ENCODE measurements around the gene PHOX2A. TPM values are rescaled to one million over a fixed set of nuclear protein-coding genes. Genes with fewer than 3 reads are reported as not detected.
"Not testable (repeated sequence)": the region's sequence is repeated elsewhere in the genome, so short reads cannot be mapped to it uniquely, and the experiment has no call there.

PHOX2A gene
- total RNA-seq, 4 donors from 2014 or later: not detected

- Histone ChIP-seq H3K27ac (no peak overlapping the region), H3K36me3 (no peaks in the 10 kb centered on the region), H3K27me3 (peaks cover 0 to 3% of the 10 kb centered on the region in 2 donors), H3K9me3 (no peaks in the 10 kb centered on the region), H3K4me3 (no peak overlapping the region), H3K4me1 (no peaks in the 10 kb centered on the region)
- intact Hi-C loops (cut with DNase I; ENCODE audit: low total_unique reads): no loop called here
- TF ChIP-seq CTCF (IDR thresholded peaks at IDR 0.05) (no peak), POLR2A (IDR thresholded peaks at IDR 0.05) (no peak)
- no peak for DNase-seq
Measured at GRCh38 chr11:72209101-72209500, 34.9 kb downstream of the PHOX2A start.

GRCh38 chr11:72208281-72208680, 35.7 kb downstream of the PHOX2A start:
- no peak for TF ChIP-seq CTCF (IDR thresholded peaks at IDR 0.05)
- no peak for TF ChIP-seq POLR2A (IDR thresholded peaks at IDR 0.05)
- DNase-seq: no peak
- Histone ChIP-seq H3K27ac (no peak overlapping the region), H3K36me3 (no peaks in the 10 kb centered on the region), H3K4me3 (no peak overlapping the region), H3K9me3 (no peaks in the 10 kb centered on the region), H3K27me3 (peaks cover 0 to 3% of the 10 kb centered on the region in 2 donors), H3K4me1 (no peaks in the 10 kb centered on the region)
- intact Hi-C loops (cut with DNase I; ENCODE audit: low total_unique reads): no loop called here

- H3K27me3 ChIP-seq; H3K4me1 ChIP-seq; DNase-seq; H3K9me3 ChIP-seq; H3K4me3 ChIP-seq; H3K36me3 ChIP-seq; intact Hi-C loops (cut with DNase I; ENCODE audit: low total_unique reads); H3K27ac ChIP-seq: not testable (repeated sequence)
Measured at GRCh38 chr11:72206794-72207193, 37.2 kb downstream of the PHOX2A start.

GRCh38 chr11:72204886-72205285, 39.1 kb downstream of the PHOX2A start:
- Histone ChIP-seq H3K27ac (no peak overlapping the region), H3K27me3 (no peaks in the 10 kb centered on the region), H3K9me3 (no peaks in the 10 kb centered on the region), H3K4me3 (no peak overlapping the region), H3K4me1 (no peaks in the 10 kb centered on the region), H3K36me3 (no peaks in the 10 kb centered on the region)
- DNase-seq: no peak
- TF ChIP-seq CTCF (IDR thresholded peaks at IDR 0.05) (no peak), POLR2A (IDR thresholded peaks at IDR 0.05) (no peak)
- intact Hi-C loops (cut with DNase I; ENCODE audit: low total_unique reads): no loop called here

GRCh38 chr11:72203163-72203562, 40.8 kb downstream of the PHOX2A start:
- H3K27me3 ChIP-seq: no peaks in the 10 kb centered on the region
- H3K36me3 ChIP-seq: no peaks in the 10 kb centered on the region
- H3K4me3 ChIP-seq: no peak overlapping the region
- no peak for DNase-seq
- intact Hi-C loops (cut with DNase I; ENCODE audit: low total_unique reads): no loop called here
- H3K9me3 ChIP-seq: no peaks in the 10 kb centered on the region
- H3K4me1 ChIP-seq: no peaks in the 10 kb centered on the region
- H3K27ac ChIP-seq: no peak overlapping the region
- no peak for TF ChIP-seq POLR2A (IDR thresholded peaks at IDR 0.05)
- TF ChIP-seq CTCF (IDR thresholded peaks at IDR 0.05): no peak

GRCh38 chr11:72202571-72202970, 41.4 kb downstream of the PHOX2A start:
- Histone ChIP-seq H3K9me3 (no peaks in the 10 kb centered on the region), H3K36me3 (no peaks in the 10 kb centered on the region), H3K4me3 (no peak overlapping the region), H3K27ac (no peak overlapping the region), H3K27me3 (no peaks in the 10 kb centered on the region), H3K4me1 (no peaks in the 10 kb centered on the region)
- no peak for TF ChIP-seq CTCF (IDR thresholded peaks at IDR 0.05)
- no peak for TF ChIP-seq POLR2A (IDR thresholded peaks at IDR 0.05)
- intact Hi-C loops (cut with DNase I; ENCODE audit: low total_unique reads): no loop called here
- DNase-seq: no peak

GRCh38 chr11:72201445-72201844, 42.5 kb downstream of the PHOX2A start:
- H3K27ac ChIP-seq; intact Hi-C loops (cut with DNase I; ENCODE audit: low total_unique reads); H3K9me3 ChIP-seq; H3K4me1 ChIP-seq; H3K36me3 ChIP-seq; DNase-seq; H3K27me3 ChIP-seq; H3K4me3 ChIP-seq: not testable (repeated sequence)

All from uterus (tissue), 4 donors.